H1 (cell line): ENCODE data around the gene SART1. TPM values are rescaled to one million over a fixed set of nuclear protein-coding genes. Genes with fewer than 3 reads are reported as not detected.
A peak's percentile ranks its signal among the peaks of the same experiment; 100 is the strongest.

Source experiments
- CTCF ChIA-PET: fragments of 300-600 bp; sonication (Branson Sonifier 250); formaldehyde crosslinking; loops from one replicate; lab custom pipeline; 2021; ENCODE audit not compliant: partially characterized antibody; lab: Charles Lee
- POLR2A ChIA-PET: fragments of 300-600 bp; sonication (Branson Sonifier 250); formaldehyde crosslinking; loops from one replicate; lab custom pipeline; 2021; ENCODE audit warnings: inconsistent platforms; ENCODE audit not compliant: partially characterized antibody; lab: Charles Lee
- DNase-seq, 2 experiments: peaks; one replicate each; pipeline versions ENCODE4 v3.0.0 to v3.0.0-alpha.2; 2010 to 2022; ENCODE audit warnings: low spot score in 2 of 2, low read depth in 1 of 2, mixed read lengths in 1 of 2
- FAIRE-seq: peaks from 2 replicates; lab custom pipeline; 2011; peaks lifted over from hg19 to GRCh38; lab: Jason Lieb, UNC
- H2AFZ ChIP-seq: 2 replicates; pipeline ENCODE4 v1.8.1; 2012; ENCODE audit warnings: low read length, inconsistent platforms
- H2AK5ac ChIP-seq: 2 replicates; pipeline ENCODE4 v1.6.1; 2013; ENCODE audit warnings: low read depth, low read length
- H2BK120ac ChIP-seq: replicated peaks from 2 replicates; pipeline ENCODE3; 2013; ENCODE audit warnings: low read depth, low read length, inconsistent platforms
- H2BK12ac ChIP-seq: 2 replicates; pipeline ENCODE4 v1.6.1; 2013; ENCODE audit warnings: low read depth, low read length
- H2BK15ac ChIP-seq: 2 replicates; pipeline ENCODE4 v1.6.1; 2013; ENCODE audit warnings: low read length
- H2BK20ac ChIP-seq: 2 replicates; pipeline ENCODE4 v1.6.1; 2013; ENCODE audit warnings: low read length
- H2BK5ac ChIP-seq: 2 replicates; pipeline ENCODE4 v1.6.1; 2013; ENCODE audit warnings: low read depth, low read length
- H3K14ac ChIP-seq: 2 replicates; pipeline ENCODE4 v1.6.1; 2013; ENCODE audit warnings: inconsistent platforms; ENCODE audit not compliant: insufficient read length
- H3K18ac ChIP-seq: 2 replicates; pipeline ENCODE4 v1.6.1; 2013; ENCODE audit warnings: low read length; ENCODE audit errors: extremely low read depth
- H3K23ac ChIP-seq: 2 replicates; pipeline ENCODE4 v1.6.1; 2013; ENCODE audit warnings: inconsistent platforms; ENCODE audit not compliant: insufficient read length
- H3K23me2 ChIP-seq: 2 replicates; pipeline ENCODE4 v1.6.1; 2013; ENCODE audit warnings: low read depth, low read length
- H3K27ac ChIP-seq: 2 replicates; pipeline ENCODE4 v1.6.1; 2011; ENCODE audit warnings: low read depth, low read length, inconsistent platforms
- H3K27me3 ChIP-seq, 4 experiments: replicated peaks in 1 of 4; 1 replicate in 1 of 4; 2 replicates in 3 of 4; pipeline versions ENCODE4 v1.6.1 to v1.8.1; 2011 to 2013; ENCODE audit warnings: low read length in 3 of 4, mild to moderate bottlenecking in 3 of 4, inconsistent platforms in 2 of 4, mixed read lengths in 2 of 4, moderate library complexity in 1 of 4; ENCODE audit not compliant: control insufficient read depth in 3 of 4, insufficient read depth in 3 of 4; ENCODE audit errors: extremely low read depth in 1 of 4
- H3K36me3 ChIP-seq, 4 experiments: 2 replicates each; pipeline versions ENCODE4 v1.6.1 to v1.8.1; 2011 to 2013; ENCODE audit warnings: mild to moderate bottlenecking in 4 of 4, low read length in 3 of 4, moderate library complexity in 2 of 4, control low read depth in 1 of 4, inconsistent platforms in 1 of 4; ENCODE audit not compliant: insufficient read depth in 4 of 4, control insufficient read depth in 2 of 4
- H3K4ac ChIP-seq: replicated peaks from 2 replicates; pipeline ENCODE3; 2013; ENCODE audit warnings: low read length, low read depth, mixed read lengths, inconsistent platforms; ENCODE audit not compliant: insufficient read length
- H3K4me1 ChIP-seq, 4 experiments: replicated peaks in 1 of 4; 1 replicate in 1 of 4; 2 replicates in 3 of 4; pipeline versions ENCODE4 v1.6.1 to v1.8.1; 2011 to 2013; ENCODE audit warnings: low read length in 3 of 4, inconsistent platforms in 2 of 4, mixed read lengths in 1 of 4; ENCODE audit not compliant: insufficient read depth in 4 of 4, control insufficient read depth in 3 of 4
- H3K4me2 ChIP-seq, 2 experiments: 2 replicates each; pipeline versions ENCODE4 v1.6.1 to v1.8.1; 2011 to 2013; ENCODE audit warnings: low read depth in 2 of 2, low read length in 2 of 2, control low read depth in 1 of 2, inconsistent platforms in 1 of 2, mild to moderate bottlenecking in 1 of 2; ENCODE audit not compliant: insufficient read depth in 1 of 2
- H3K4me3 ChIP-seq, 4 experiments: fragments of 200-600, 300-600 bp in 1 of 4; sonication (generic), shearing (Covaris generic), sonication (Bioruptor Twin) in 1 of 4; 2 replicates each; pipeline versions ENCODE4 v1.5.1 to v1.8.1; 2011 to 2016; ENCODE audit warnings: low read length in 4 of 4, low read depth in 3 of 4, control low read depth in 2 of 4, inconsistent platforms in 2 of 4, mild to moderate bottlenecking in 2 of 4, mixed read lengths in 1 of 4, moderate library complexity in 1 of 4; ENCODE audit not compliant: insufficient read depth in 2 of 4; ENCODE audit errors: extremely low read depth in 1 of 4
- H3K56ac ChIP-seq: replicated peaks from 2 replicates; pipeline ENCODE3; 2013; ENCODE audit warnings: low read depth, mild to moderate bottlenecking, mixed read lengths, low read length, inconsistent platforms; ENCODE audit not compliant: insufficient read length
- H3K79me1 ChIP-seq: 2 replicates; pipeline ENCODE4 v1.6.1; 2013; ENCODE audit warnings: low read depth, low read length, control low read depth
- H3K79me2 ChIP-seq, 2 experiments: 2 replicates each; pipeline versions ENCODE4 v1.6.1 to v1.8.1; 2012 to 2013; ENCODE audit warnings: low read length in 2 of 2, mild to moderate bottlenecking in 2 of 2, inconsistent platforms in 1 of 2; ENCODE audit not compliant: insufficient read depth in 2 of 2, control insufficient read depth in 1 of 2
- H3K9ac ChIP-seq, 4 experiments: replicated peaks in 1 of 4; 1 replicate in 1 of 4; 2 replicates in 3 of 4; pipeline versions ENCODE4 v1.6.1 to v1.8.1; 2011 to 2013; ENCODE audit warnings: low read depth in 3 of 4, low read length in 3 of 4, control low read depth in 2 of 4, mild to moderate bottlenecking in 2 of 4, moderate library complexity in 2 of 4, inconsistent platforms in 1 of 4; ENCODE audit errors: extremely low read depth in 1 of 4
- H3K9me3 ChIP-seq, 2 experiments: 2 replicates each; pipeline versions ENCODE4 v1.6.1 to v1.8.1; 2012 to 2013; ENCODE audit warnings: mild to moderate bottlenecking in 2 of 2, moderate library complexity in 2 of 2, control low read depth in 1 of 2, inconsistent platforms in 1 of 2, low read depth in 1 of 2, low read length in 1 of 2, mixed read lengths in 1 of 2; ENCODE audit not compliant: insufficient read depth in 2 of 2
- H4K20me1 ChIP-seq, 2 experiments: replicated peaks in 1 of 2; 2 replicates each; pipeline versions ENCODE3 to v1.8.1; 2011 to 2013; ENCODE audit warnings: inconsistent platforms in 2 of 2, low read length in 2 of 2, mild to moderate bottlenecking in 1 of 2; ENCODE audit not compliant: insufficient read depth in 2 of 2, control insufficient read depth in 1 of 2
- H4K5ac ChIP-seq: 2 replicates; pipeline ENCODE4 v1.6.1; 2013; ENCODE audit warnings: low read length, low read depth, mixed read lengths, inconsistent platforms; ENCODE audit not compliant: insufficient read length
- H4K8ac ChIP-seq: 2 replicates; pipeline ENCODE4 v1.8.0; 2013; ENCODE audit warnings: mild to moderate bottlenecking, moderate library complexity, low read length, inconsistent platforms; ENCODE audit not compliant: insufficient read depth; ENCODE audit errors: extremely low read depth
- H4K91ac ChIP-seq: replicated peaks from 2 replicates; pipeline ENCODE3; 2013; ENCODE audit warnings: low read length, mixed read lengths, inconsistent platforms; ENCODE audit not compliant: insufficient read length
- CREB1 ChIP-seq: IDR thresholded peaks from 2 replicates; pipeline ENCODE4 v1.6.1; 2012; ENCODE audit warnings: inconsistent platforms
- WGBS, 2 experiments: shearing (Covaris generic) in 1 of 2; methylation state at CpG; one replicate each; pipeline versions ENCODE4 v1.1.6 to v1.1.7; 2013 to 2015; ENCODE audit warnings: low lambda C conversion rate in 2 of 2, mixed read lengths in 2 of 2, inconsistent platforms in 1 of 2, low coverage in 1 of 2, missing lambda C conversion rate in 1 of 2; ENCODE audit not compliant: insufficient replicate concordance in 2 of 2, insufficient coverage in 1 of 2, insufficient read length in 1 of 2; ENCODE audit errors: extremely low coverage in 1 of 2, missing lambda C conversion rate in 1 of 2; 5-methylcytosine and 5-hydroxymethylcytosine counted together
- polyA plus RNA-seq, 7 experiments: library from polyadenylated mRNA; depleted of rRNA in 3 of 7; stranded (reverse) in 5 of 7; unstranded in 2 of 7; fragments of >200 nt in 5 of 7; fragments of 200-250 nt in 2 of 7; gene quantifications; 1 replicate in 5 of 7; 2 replicates in 1 of 7; 4 replicates in 1 of 7; pipeline versions ENCODE4 v1.2.1 to v1.2.3, GENCODE V29; 2011 to 2013; ENCODE audit warnings: missing spikeins in 2 of 7, mixed read lengths in 2 of 7
- total RNA-seq: library from RNA; stranded (reverse); fragmentation: NEBNext Ultra II Directional; extraction: Animal tissue kit (Norgen Biotek cat#: 25700); gene quantifications from 2 replicates; pipeline ENCODE4 v1.2.1, GENCODE V29; 2021

Gene SART1
- total and polyA plus RNA-seq, 2 of the 8 experiments (the other 6 are each of a cell fraction or from before 2014, with no cell fraction given): 9.7 to 46.1 TPM

DNA sequence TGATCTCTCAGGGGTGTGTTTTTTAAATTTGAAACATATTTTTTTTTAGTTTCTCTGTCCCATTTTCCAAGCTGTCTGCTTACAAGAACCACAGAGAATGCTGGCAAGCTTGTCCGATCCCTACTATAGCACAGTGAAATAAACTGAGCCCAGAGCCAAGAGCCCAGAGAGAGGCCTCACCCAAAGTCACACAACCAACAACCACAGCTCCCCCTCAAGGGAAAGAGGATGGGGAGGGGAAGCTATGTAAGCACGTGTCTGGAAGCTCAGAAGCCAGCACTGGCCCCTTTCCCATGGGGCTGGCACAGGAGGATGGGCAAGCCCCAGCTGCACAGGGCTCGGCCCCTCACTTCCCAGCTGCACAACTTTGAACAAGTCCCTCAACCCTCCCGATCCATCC is 3.2 kb upstream of the SART1 start:
- peak overlapping the region; percentile 80; the same call in 1 of the 2 replicates for H4K8ac ChIP-seq
- no peak overlapping the region for H2BK5ac ChIP-seq
- no peak overlapping the region for H3K4ac ChIP-seq
- H2BK20ac ChIP-seq: no peak overlapping the region
- H3K79me2 ChIP-seq: peaks cover 11 to 13% of the 10 kb centered on the region in 2 experiments
- no peak overlapping the region for H3K4me2 ChIP-seq
- H4K5ac ChIP-seq: no peak overlapping the region
- H3K18ac ChIP-seq: no peak overlapping the region
- no peak overlapping the region for H2AFZ ChIP-seq
- H2BK12ac ChIP-seq: no peak overlapping the region
- no peak overlapping the region for H4K91ac ChIP-seq
- no peak overlapping the region for H3K14ac ChIP-seq
- H4K20me1 ChIP-seq: no peaks in the 10 kb centered on the region
- peak overlapping the region in 1 of 4 experiments; percentile 43; a peak in 1 of 7 replicates for H3K9ac ChIP-seq
- no peak overlapping the region for H3K4me3 ChIP-seq
- H3K56ac ChIP-seq: no peak overlapping the region
- H2BK15ac ChIP-seq: no peak overlapping the region
- no peak overlapping the region for H2AK5ac ChIP-seq
- no peak for DNase-seq
- peaks cover 0 to 14% (median 3%) of the 10 kb centered on the region in 4 experiments; a peak in 5 of 7 replicates for H3K4me1 ChIP-seq
- WGBS, 2 experiments: 79% methylated on average over 4 of the region's 4 CpGs; no CpG with 5 or more reads in 1 of the 2 experiments
- no peak overlapping the region for H3K23ac ChIP-seq
- TF ChIP-seq CREB1: no peak
- ChIA-PET CTCF (interaction anchor here (0.6 to 2.8 kb wide), 8 partner anchors 11 to 356 kb away, joined by 3 to 16 read pairs (median 3); partner anchors contain the start of gene CCDC85B), POLR2A (interaction anchor here (0.8 to 2.5 kb wide), 4 partner anchors 12 to 32 kb away, joined by 3 to 13 read pairs (median 3); partner anchors contain the start of gene TSGA10IP)
- no peaks in the 10 kb centered on the region for H3K27me3 ChIP-seq
- no peak for FAIRE-seq
- H2BK120ac ChIP-seq: no peak overlapping the region
- no peak overlapping the region for H3K27ac ChIP-seq
- no peaks in the 10 kb centered on the region for H3K9me3 ChIP-seq
- H3K36me3 ChIP-seq: no peaks in the 10 kb centered on the region
- peaks cover 9% of the 10 kb centered on the region for H3K79me1 ChIP-seq
- peaks cover 12% of the 10 kb centered on the region; the same call in 1 of the 2 replicates for H3K23me2 ChIP-seq
